T-cell (primary cell): ENCODE data around the gene MS4A10. TPM values are rescaled to one million over a fixed set of nuclear protein-coding genes. Genes with fewer than 3 reads are reported as not detected.

Experiments
- ATAC-seq, 4 experiments: fragments of 200-7000 bp in 3 of 4; fragments of 150-1000 bp in 1 of 4; cut with Tn5 transposase; replicated peaks in 1 of 4; 1 replicate in 3 of 4; 2 replicates in 1 of 4; pipeline ENCODE4 v1.10.0; 2021; ENCODE audit warnings: moderate library complexity in 3 of 4, mild to moderate bottlenecking in 2 of 4, moderate number of reproducible peaks in 1 of 4
- CTCF ChIA-PET, 2 donors: fragments of 300-600 bp; sonication (Branson Sonifier 250); formaldehyde crosslinking; loops; one replicate each; lab custom pipeline; 2022; ENCODE audit warnings: antibody characterized with exemption in 2 of 2; lab: Charles Lee
- POLR2A ChIA-PET, 2 donors: fragments of 300-600 bp; sonication (Branson Sonifier 250); formaldehyde crosslinking; loops; one replicate each; lab custom pipeline; 2022; ENCODE audit warnings: antibody characterized with exemption in 2 of 2; lab: Charles Lee
- DNase-seq, 35 experiments: peaks; one replicate each; pipeline versions ENCODE4 v3.0.0 to v3.0.0-alpha.2; 2013 to 2023
- H3K27ac ChIP-seq: one replicate; pipeline ENCODE4 v1.5.1; 2013; ENCODE audit warnings: low read length
- H3K27me3 ChIP-seq, 2 experiments: replicated peaks in 1 of 2; 1 replicate in 1 of 2; 2 replicates in 1 of 2; pipeline versions ENCODE4 v1.6.1 to v1.7.0; 2013; ENCODE audit warnings: low read length in 1 of 2, mixed read lengths in 1 of 2; ENCODE audit not compliant: control insufficient read depth in 2 of 2, insufficient read depth in 2 of 2; ENCODE audit errors: extremely low read depth in 1 of 2
- H3K36me3 ChIP-seq, 2 donors: 1 replicate in 1 of 2; 2 replicates in 1 of 2; pipeline versions ENCODE4 v1.6.1 to v1.7.0; 2013; ENCODE audit warnings: low read length in 1 of 2; ENCODE audit not compliant: control insufficient read depth in 2 of 2, insufficient read depth in 1 of 2; ENCODE audit errors: extremely low read depth in 1 of 2
- H3K4me1 ChIP-seq, 2 experiments: 1 replicate in 1 of 2; 2 replicates in 1 of 2; pipeline versions ENCODE4 v1.6.1 to v1.7.0; 2013; ENCODE audit warnings: low read length in 2 of 2, mixed read lengths in 1 of 2; ENCODE audit not compliant: insufficient read depth in 2 of 2, control insufficient read depth in 1 of 2; ENCODE audit errors: extremely low read depth in 1 of 2
- H3K4me3 ChIP-seq, 2 donors: 1 replicate in 1 of 2; 2 replicates in 1 of 2; pipeline versions ENCODE4 v1.5.1 to v1.7.0; 2013; ENCODE audit warnings: mild to moderate bottlenecking in 2 of 2, low read length in 1 of 2, moderate library complexity in 1 of 2; ENCODE audit not compliant: control insufficient read depth in 1 of 2; ENCODE audit errors: extremely low read depth in 1 of 2
- H3K9me3 ChIP-seq: 2 replicates; pipeline ENCODE4 v1.7.0; 2013
- H3K27ac Mint-ChIP-seq, 2 donors: one replicate each; pipeline ENCODE4 v1.8.0; 2020 to 2021; ENCODE audit warnings: mild to moderate bottlenecking in 2 of 2, mixed read lengths in 2 of 2
- H3K27me3 Mint-ChIP-seq, 2 donors: one replicate each; pipeline ENCODE4 v1.8.0; 2021 to 2022; ENCODE audit warnings: mixed read lengths in 2 of 2
- H3K36me3 Mint-ChIP-seq: one replicate; pipeline ENCODE4 v1.8.0; 2021; ENCODE audit warnings: mixed read lengths
- H3K4me1 Mint-ChIP-seq, 3 donors: one replicate each; pipeline ENCODE4 v1.8.0; 2020 to 2022; ENCODE audit warnings: mixed read lengths in 3 of 3, mild to moderate bottlenecking in 1 of 3
- H3K4me3 Mint-ChIP-seq, 3 donors: one replicate each; pipeline ENCODE4 v1.8.0; 2020 to 2022; ENCODE audit warnings: mild to moderate bottlenecking in 3 of 3, mixed read lengths in 3 of 3, moderate library complexity in 3 of 3
- H3K9me3 Mint-ChIP-seq, 3 donors: one replicate each; pipeline ENCODE4 v1.8.0; 2020 to 2022; ENCODE audit warnings: mixed read lengths in 3 of 3
- WGBS: methylation state at CpG from one replicate; pipeline ENCODE4 v1.1.5; 2013; ENCODE audit warnings: missing lambda C conversion rate; ENCODE audit not compliant: insufficient coverage; 5-methylcytosine and 5-hydroxymethylcytosine counted together
- total RNA-seq, 35 experiments: library from RNA in 6 of 35; stranded (reverse) in 6 of 35; fragments of 120-200 nt in 1 of 35; gene quantifications; one replicate each; pipeline versions ENCODE4 v1.2.1 to v1.2.4 and lab custom pipeline; 2013 to 2026

Gene MS4A10
- total RNA-seq, 5 donors from 2014 or later (not counting 1 experiment from before 2014, with no cell fraction given): not detected

DNA sequence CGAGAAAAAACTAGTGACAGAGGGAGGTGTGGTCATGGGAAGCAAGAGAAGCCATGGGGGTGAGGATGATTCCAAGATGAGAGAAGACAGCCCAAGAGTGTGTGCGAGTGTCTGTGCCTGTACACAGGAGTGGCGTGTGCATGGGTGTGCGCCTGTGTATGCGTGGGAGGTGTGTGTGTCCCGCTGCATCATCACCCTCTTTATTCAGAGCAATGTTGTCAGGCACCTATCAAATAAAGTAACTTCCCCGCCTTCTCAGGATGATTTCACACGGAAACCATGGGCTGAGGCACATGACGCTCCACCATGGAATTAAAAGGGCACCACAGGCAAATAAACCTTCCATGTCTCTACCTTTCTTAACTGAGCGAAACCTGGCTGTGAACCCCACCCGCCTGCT, 24.6 kb downstream of the MS4A10 start:
- Mint-ChIP-seq H3K4me1 (no peaks in the 10 kb centered on the region), H3K27ac (no peak overlapping the region), H3K4me3 (no peak overlapping the region), H3K36me3 (no peaks in the 10 kb centered on the region), H3K27me3 (peaks cover 17 to 23% of the 10 kb centered on the region in 2 donors), H3K9me3 (no peaks in the 10 kb centered on the region)
- no peaks in the 10 kb centered on the region for H3K36me3 ChIP-seq
- H3K4me1 ChIP-seq: no peaks in the 10 kb centered on the region
- POLR2A ChIA-PET: no interaction called here
- H3K27ac ChIP-seq: no peak overlapping the region
- CTCF ChIA-PET: no interaction called here
- H3K9me3 ChIP-seq: no peaks in the 10 kb centered on the region
- no peak overlapping the region for H3K4me3 ChIP-seq
- peaks cover 0 to 25% of the 10 kb centered on the region in 2 experiments for H3K27me3 ChIP-seq
- 87% methylated on average over 6 of the region's 11 CpGs for WGBS
- DNase-seq (no peak), ATAC-seq (no peak)

DNA sequence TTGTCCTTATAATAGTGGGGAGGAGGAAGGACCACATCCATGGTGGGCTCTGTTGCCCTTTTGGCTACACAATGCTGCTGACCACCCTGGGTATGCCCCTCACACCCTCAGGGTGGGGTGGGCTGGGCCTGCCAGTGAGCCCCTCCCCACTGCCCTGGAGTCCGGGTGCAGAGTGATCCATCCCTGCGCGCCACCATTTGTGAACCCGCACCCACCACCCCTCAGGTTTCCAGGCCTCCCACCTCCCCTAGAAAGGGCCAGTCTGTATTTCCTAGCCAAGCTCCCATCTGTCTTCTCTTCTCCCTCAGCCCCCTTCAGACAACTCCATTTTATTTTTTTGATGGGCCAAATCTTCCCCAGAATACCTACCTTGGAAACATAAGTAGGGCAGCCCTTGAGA, 25.0 kb downstream of the MS4A10 start:
- no peaks in the 10 kb centered on the region for H3K4me1 Mint-ChIP-seq
- WGBS: 93% methylated on average over 4 of the region's 4 CpGs
- no peak overlapping the region for H3K4me3 Mint-ChIP-seq
- H3K9me3 ChIP-seq: no peaks in the 10 kb centered on the region
- no peak overlapping the region for H3K4me3 ChIP-seq
- no peaks in the 10 kb centered on the region for H3K36me3 Mint-ChIP-seq
- H3K36me3 ChIP-seq: no peaks in the 10 kb centered on the region
- no peak overlapping the region for H3K27ac ChIP-seq
- POLR2A ChIA-PET: no interaction called here
- H3K9me3 Mint-ChIP-seq: no peaks in the 10 kb centered on the region
- CTCF ChIA-PET: no interaction called here
- DNase-seq (no peak), ATAC-seq (no peak)
- H3K27me3 Mint-ChIP-seq: peaks cover 17 to 23% of the 10 kb centered on the region in 2 donors
- H3K4me1 ChIP-seq: no peaks in the 10 kb centered on the region
- H3K27me3 ChIP-seq: peaks cover 0 to 25% of the 10 kb centered on the region in 2 experiments
- H3K27ac Mint-ChIP-seq: no peak overlapping the region

DNA sequence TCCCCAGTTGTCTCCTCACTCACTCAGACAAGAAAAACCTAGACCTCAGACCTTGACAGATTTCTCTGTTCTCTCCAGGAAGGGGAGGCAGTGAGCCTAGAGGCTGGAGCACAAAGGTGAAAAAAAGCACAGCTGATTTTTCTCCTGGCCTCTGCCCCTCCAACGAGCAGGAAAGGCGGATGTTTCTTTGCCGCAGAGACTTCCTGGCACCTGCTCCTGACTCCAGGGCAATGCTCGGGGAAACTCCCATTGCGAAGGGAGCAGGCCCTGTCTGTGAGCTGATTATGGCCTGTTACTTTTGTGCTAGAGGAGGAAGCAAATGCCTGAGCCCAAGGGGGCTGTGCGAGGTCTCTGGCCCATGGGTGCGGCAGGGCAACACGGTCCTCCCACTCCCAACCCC, 25.4 kb downstream of the MS4A10 start:
- CTCF ChIA-PET: no interaction called here
- Histone ChIP-seq H3K36me3 (no peaks in the 10 kb centered on the region), H3K9me3 (no peaks in the 10 kb centered on the region), H3K4me3 (no peak overlapping the region), H3K4me1 (no peaks in the 10 kb centered on the region), H3K27me3 (peaks cover 0 to 25% of the 10 kb centered on the region in 2 experiments), H3K27ac (no peak overlapping the region)
- Mint-ChIP-seq H3K4me1 (no peaks in the 10 kb centered on the region), H3K9me3 (no peaks in the 10 kb centered on the region), H3K4me3 (no peak overlapping the region), H3K27me3 (peaks cover 15 to 21% of the 10 kb centered on the region in 2 donors), H3K27ac (no peak overlapping the region), H3K36me3 (no peaks in the 10 kb centered on the region)
- no peak for ATAC-seq
- no peak for DNase-seq
- 29% methylated on average over 5 of the region's 8 CpGs for WGBS
- POLR2A ChIA-PET: no interaction called here

DNA sequence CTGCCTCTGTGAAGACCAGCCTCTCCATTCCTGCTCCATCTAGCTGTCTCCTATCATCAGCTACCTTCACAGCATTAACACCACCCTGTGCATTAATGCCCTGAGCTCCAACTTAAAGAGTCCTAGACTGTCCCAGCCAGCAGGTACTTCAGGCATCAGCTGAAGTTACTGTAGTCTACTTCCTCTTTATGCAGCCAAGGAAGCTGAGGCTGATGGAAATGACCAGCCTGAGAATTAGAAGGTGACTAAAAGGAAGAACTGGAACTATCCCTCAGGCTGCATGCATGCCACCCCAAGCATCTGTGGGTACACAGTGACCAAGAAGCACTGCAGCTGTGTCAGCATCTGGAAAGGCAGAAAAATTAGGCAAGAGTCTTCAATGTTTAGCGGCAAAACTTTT, 28.2 kb downstream of the MS4A10 start:
- no peak overlapping the region for H3K27ac ChIP-seq
- no peak overlapping the region for H3K27ac Mint-ChIP-seq
- ChIA-PET POLR2A (interaction anchor here in 1 of 2 donors (0.5 kb wide), 1 partner anchor 1731 kb away, joined by 4 read pairs; no protein-coding TSS in a partner anchor), CTCF (interaction anchor here in 1 of 2 donors (0.6 kb wide), 1 partner anchor 11 kb away, joined by 3 read pairs; no protein-coding TSS in a partner anchor)
- H3K36me3 Mint-ChIP-seq: no peaks in the 10 kb centered on the region
- WGBS: 100% methylated on average over 1 of the region's 1 CpG
- no peak for DNase-seq
- no peaks in the 10 kb centered on the region for H3K9me3 ChIP-seq
- H3K4me1 ChIP-seq: no peaks in the 10 kb centered on the region
- H3K27me3 ChIP-seq: peaks cover 0 to 24% of the 10 kb centered on the region in 2 experiments
- no peak for ATAC-seq
- H3K9me3 Mint-ChIP-seq: peaks cover 0 to 11% (median 3%) of the 10 kb centered on the region in 3 donors
- no peaks in the 10 kb centered on the region for H3K36me3 ChIP-seq
- no peak overlapping the region for H3K4me3 Mint-ChIP-seq
- no peaks in the 10 kb centered on the region for H3K4me1 Mint-ChIP-seq
- H3K27me3 Mint-ChIP-seq: peaks cover 12 to 17% of the 10 kb centered on the region in 2 donors
- H3K4me3 ChIP-seq: no peak overlapping the region

DNA sequence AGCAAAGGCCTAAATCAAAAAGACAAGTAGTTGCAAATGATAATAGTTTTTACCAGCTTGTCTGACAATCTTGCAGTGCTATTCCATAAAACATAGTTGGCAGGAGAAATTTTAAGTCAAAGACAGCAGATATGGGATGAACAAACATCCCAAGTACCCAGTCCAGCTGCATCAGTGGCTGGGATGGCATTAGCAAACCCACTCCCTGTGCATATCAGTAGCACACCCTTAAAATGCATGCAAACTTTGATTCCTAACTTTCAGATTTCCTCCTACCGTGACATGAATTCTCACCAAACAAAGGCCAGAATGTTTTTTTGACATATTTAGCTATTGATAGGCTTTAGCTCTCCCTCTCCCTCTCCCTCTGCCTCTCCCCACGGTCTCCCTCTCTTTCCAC, 29.0 kb downstream of the MS4A10 start:
- no peak for DNase-seq
- Histone ChIP-seq H3K4me3 (no peak overlapping the region), H3K27ac (no peak overlapping the region), H3K9me3 (no peaks in the 10 kb centered on the region), H3K36me3 (no peaks in the 10 kb centered on the region), H3K27me3 (peaks cover 0 to 23% of the 10 kb centered on the region in 2 experiments), H3K4me1 (no peaks in the 10 kb centered on the region)
- Mint-ChIP-seq H3K36me3 (no peaks in the 10 kb centered on the region), H3K4me3 (no peak overlapping the region), H3K27me3 (peaks cover 12 to 17% of the 10 kb centered on the region in 2 donors), H3K9me3 (peaks cover 0 to 11% (median 3%) of the 10 kb centered on the region in 3 donors), H3K27ac (no peak overlapping the region), H3K4me1 (no peaks in the 10 kb centered on the region)
- CTCF ChIA-PET: interaction anchor here in 1 of 2 donors (0.6 kb wide), 1 partner anchor 10 kb away, joined by 3 read pairs; no protein-coding TSS in a partner anchor
- POLR2A ChIA-PET: no interaction called here
- 100% methylated on average over 1 of the region's 2 CpGs for WGBS
- no peak for ATAC-seq

DNA sequence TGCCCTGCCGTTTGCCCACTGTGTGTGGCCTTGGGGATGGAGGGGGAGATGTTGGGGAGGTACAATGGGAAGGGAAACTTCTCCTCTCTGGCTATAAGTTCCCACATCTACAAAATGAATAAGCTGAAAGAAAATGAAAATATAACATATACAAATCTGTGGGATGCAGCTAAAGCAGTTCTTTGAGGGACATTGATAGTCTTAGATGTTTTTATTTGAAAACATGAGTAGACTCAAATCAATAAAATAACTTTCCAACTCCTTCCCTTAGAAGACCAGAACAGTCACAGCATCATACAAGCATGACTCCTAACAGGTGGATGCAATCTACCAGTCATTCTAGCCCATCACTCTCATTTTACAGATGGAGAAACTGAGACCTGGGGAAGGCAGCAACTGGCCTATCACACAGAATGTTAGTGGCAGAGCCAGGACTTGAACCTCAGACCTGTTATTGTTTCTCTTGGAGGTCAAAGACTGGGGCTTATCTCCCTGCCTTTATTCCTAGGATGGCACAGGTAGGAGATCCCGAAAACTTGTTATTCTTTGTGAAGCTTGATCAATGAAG, 31.5 kb downstream of the MS4A10 start:
- Mint-ChIP-seq H3K36me3 (no peaks in the 10 kb centered on the region), H3K4me1 (no peaks in the 10 kb centered on the region), H3K27me3 (peaks cover 4 to 6% of the 10 kb centered on the region in 2 donors), H3K27ac (no peak overlapping the region), H3K4me3 (no peak overlapping the region), H3K9me3 (peaks cover 0 to 11% (median 3%) of the 10 kb centered on the region in 3 donors)
- peaks cover 0 to 21% of the 10 kb centered on the region in 2 experiments for H3K27me3 ChIP-seq
- H3K36me3 ChIP-seq: no peaks in the 10 kb centered on the region
- no peak for ATAC-seq
- no peaks in the 10 kb centered on the region for H3K4me1 ChIP-seq
- ChIA-PET POLR2A (no interaction called here), CTCF (no interaction called here)
- no peak overlapping the region for H3K4me3 ChIP-seq
- no peaks in the 10 kb centered on the region for H3K9me3 ChIP-seq
- H3K27ac ChIP-seq: no peak overlapping the region
- no peak for DNase-seq
- no CpG with 5 or more reads among the region's 2 CpGs for WGBS
